Esophagus muscularis mucosa (tissue), 4 donors: ENCODE measurements around the gene AGO4.

Experiments
- EP300 ChIP-seq: sonication (generic); formaldehyde crosslinking; IDR thresholded peaks from one replicate; pipeline ENCODE4 v1.6.1; 2017; ENCODE audit warnings: antibody characterized with exemption
- POLR2A ChIP-seq: fragments of 450-650 bp; IDR thresholded peaks from one replicate; pipeline ENCODE4 v1.6.1; 2017; ENCODE audit warnings: antibody characterized with exemption, moderate library complexity, mild to moderate bottlenecking, low read depth
- POLR2AphosphoS5 ChIP-seq, 2 donors: sonication (generic); formaldehyde crosslinking; IDR thresholded peaks; one replicate each; pipeline ENCODE4 v1.6.1; 2017; ENCODE audit warnings: antibody characterized with exemption in 2 of 2
- TF ChIP-seq, protein P1 (sequence below), 3 experiments: fragments of 200-600 bp in 2 of 3; fragments of 450-650 bp in 1 of 3; sonication (generic) in 2 of 3; IDR thresholded peaks; one replicate each; pipeline ENCODE4 v1.5.1; 2017 to 2019; ENCODE audit warnings: antibody characterized with exemption in 3 of 3, mild to moderate bottlenecking in 2 of 3, moderate library complexity in 1 of 3

- TF ChIP-seq, protein P1, sequence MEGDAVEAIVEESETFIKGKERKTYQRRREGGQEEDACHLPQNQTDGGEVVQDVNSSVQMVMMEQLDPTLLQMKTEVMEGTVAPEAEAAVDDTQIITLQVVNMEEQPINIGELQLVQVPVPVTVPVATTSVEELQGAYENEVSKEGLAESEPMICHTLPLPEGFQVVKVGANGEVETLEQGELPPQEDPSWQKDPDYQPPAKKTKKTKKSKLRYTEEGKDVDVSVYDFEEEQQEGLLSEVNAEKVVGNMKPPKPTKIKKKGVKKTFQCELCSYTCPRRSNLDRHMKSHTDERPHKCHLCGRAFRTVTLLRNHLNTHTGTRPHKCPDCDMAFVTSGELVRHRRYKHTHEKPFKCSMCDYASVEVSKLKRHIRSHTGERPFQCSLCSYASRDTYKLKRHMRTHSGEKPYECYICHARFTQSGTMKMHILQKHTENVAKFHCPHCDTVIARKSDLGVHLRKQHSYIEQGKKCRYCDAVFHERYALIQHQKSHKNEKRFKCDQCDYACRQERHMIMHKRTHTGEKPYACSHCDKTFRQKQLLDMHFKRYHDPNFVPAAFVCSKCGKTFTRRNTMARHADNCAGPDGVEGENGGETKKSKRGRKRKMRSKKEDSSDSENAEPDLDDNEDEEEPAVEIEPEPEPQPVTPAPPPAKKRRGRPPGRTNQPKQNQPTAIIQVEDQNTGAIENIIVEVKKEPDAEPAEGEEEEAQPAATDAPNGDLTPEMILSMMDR (IDR thresholded peaks at IDR 0.05), result no peak
- TF ChIP-seq EP300 (no peak), POLR2A (no peak), POLR2AphosphoS5 (IDR thresholded peaks at IDR 0.05) (no peak)
These were observed 85.4 kb downstream of the AGO4 start for GRCh38 chr1:35893051-35893879.
